Fibroblast of the aortic adventitia (primary cell): ENCODE data around the gene TNNI3K. TPM values are rescaled to one million over a fixed set of nuclear protein-coding genes. Genes with fewer than 3 reads are reported as not detected.

Experiments
- DNase-seq: peaks from one replicate; pipeline ENCODE4 v3.0.0-alpha.2; 2010; ENCODE audit warnings: low read depth
- H3K4me3 ChIP-seq: 2 replicates; pipeline ENCODE4 v1.5.1; 2011; ENCODE audit warnings: low read depth, mild to moderate bottlenecking, control low read depth, low read length, moderate library complexity
- CTCF ChIP-seq: IDR thresholded peaks from 2 replicates; pipeline ENCODE4 v1.5.1; 2011; ENCODE audit warnings: mild to moderate bottlenecking, low read length, control low read depth, inconsistent platforms; ENCODE audit not compliant: insufficient read depth
- total RNA-seq: library from RNA; depleted of rRNA; stranded (reverse); fragments of >200 nt; gene quantifications from 2 replicates; pipeline ENCODE4 v1.2.3, GENCODE V29; 2012; ENCODE audit warnings: low replicate concordance

The TNNI3K gene
- total RNA-seq, 1 donor = not detected

DNA sequence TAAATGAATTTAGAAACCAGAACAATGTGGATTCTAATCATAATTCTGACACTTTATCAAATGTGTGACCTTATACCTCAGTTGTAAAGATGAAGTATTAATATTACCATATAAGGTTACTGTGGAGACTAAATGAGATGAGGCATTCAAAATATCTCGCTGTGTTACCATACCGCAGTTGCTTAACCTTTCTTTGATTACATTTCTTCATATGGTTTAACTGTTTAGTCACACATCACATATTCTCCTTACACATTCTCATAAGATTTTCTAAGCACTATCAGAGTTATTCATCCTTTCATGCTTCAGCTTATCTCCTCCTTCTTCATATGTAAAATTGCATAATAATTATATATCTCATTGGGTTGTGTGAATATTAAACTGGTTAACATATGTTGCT, 188.3 kb downstream of the TNNI3K start:
- DNase-seq = no peak

DNA sequence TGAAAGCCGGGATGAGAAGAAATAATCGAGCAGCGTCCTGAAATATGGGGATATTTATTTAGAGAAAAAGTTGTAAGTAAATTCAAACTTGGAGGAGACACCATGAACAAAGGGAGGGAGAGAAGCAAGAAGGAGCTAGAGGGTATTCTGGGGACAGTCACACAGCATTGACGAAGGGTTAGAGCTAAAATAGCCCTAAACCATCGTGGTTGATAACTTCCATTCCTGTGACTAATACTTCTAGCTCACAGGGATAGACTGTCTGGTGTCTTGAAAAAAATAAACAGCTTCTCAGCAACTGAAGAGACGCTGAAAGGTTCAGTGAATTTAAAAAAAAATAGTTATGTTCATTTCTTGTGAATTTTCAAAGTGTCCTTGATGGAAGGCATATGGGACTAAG, 190.5 kb downstream of the TNNI3K start:
- DNase-seq = no peak
- TF ChIP-seq CTCF = no peak
- H3K4me3 ChIP-seq = no peak overlapping the region

More for the DNA sequence above, 188.3 kb downstream of the TNNI3K start:
- no peak overlapping the region for H3K4me3 ChIP-seq
- no peak for TF ChIP-seq CTCF

GRCh38 chr1:74426208-74426937, 191.2 kb downstream of the TNNI3K start:
- DNase-seq = peak; percentile 1
- TF ChIP-seq CTCF = no peak
- no peak overlapping the region for H3K4me3 ChIP-seq

DNA sequence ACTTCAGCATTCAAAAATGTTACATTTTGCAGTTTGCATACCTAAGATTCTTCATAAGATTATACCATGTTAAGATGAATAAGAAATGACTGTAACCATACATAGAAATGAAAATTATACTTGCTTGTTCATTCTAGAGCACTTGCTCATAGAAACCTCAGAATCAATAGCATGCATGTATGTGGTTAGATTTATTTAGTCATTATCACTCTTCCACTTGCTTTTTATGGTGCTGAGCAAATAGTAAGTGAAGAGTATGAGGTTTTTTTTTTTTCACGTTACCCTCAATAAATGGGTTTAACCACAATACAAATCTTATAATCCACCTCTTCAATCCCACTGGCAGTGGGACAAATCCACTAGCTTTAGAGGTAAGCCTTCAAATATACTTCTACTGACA, 192.5 kb downstream of the TNNI3K start:
- no peak for DNase-seq
- TF ChIP-seq CTCF = no peak
- H3K4me3 ChIP-seq = no peak overlapping the region

DNA sequence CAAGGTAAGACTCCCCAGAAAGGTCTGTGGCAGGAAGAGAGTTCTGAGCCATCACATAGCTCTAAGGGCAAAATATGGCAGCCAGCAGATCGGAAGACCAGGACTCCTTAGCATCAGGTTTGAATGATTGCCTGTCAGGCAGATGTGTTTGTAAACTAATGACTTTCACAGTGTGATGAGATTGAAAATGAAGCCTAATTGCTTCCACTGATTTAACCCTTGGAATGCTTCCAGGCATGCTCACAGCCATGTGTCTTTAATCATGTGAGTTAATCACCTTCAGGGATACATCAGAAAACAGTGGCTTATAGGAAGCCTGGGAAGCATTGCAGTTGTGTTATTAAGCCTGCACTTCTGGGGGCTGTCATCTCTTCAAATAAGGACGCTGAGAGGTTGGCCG, 194.4 kb downstream of the TNNI3K start:
- no peak overlapping the region for H3K4me3 ChIP-seq
- no peak for DNase-seq
- no peak for TF ChIP-seq CTCF

DNA sequence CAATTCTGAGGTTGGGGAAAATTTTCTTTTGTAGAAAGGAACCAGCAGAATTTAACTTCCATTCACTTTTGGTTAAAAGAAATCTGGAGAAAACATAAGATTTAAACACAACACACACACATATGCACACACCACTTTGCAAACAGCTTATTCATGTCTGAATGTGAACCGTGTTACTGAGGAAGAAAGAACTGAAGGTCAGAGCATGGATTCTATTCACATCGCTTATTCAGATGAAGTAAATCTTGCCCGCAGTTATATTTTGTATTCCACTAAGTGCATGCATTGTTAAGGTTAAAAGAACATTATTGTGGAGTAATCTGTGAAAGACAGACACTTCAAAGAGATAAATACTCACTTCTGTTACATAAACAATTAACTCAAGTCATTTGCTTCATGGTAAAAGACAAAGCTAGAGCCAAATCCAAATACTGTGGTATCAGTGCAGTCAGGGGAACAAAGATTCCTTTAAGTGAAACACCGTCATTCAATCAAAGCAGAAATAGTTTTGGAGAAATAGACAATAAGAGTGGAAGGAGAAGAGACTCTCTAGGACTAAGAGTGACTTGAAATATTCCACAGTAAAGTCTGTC, 195.3 kb downstream of the TNNI3K start:
- H3K4me3 ChIP-seq = no peak overlapping the region
- no peak for DNase-seq
- TF ChIP-seq CTCF = no peak
